Stimulated activated CD8-positive, alpha-beta memory T cell treated with anti-CD3 and anti-CD28 coated beads, Interleukin-4, amount 100 ng/mL, for 1 hour (primary cell): Measurements from ENCODE around the gene ACTR5.

Experiments
- DNase-seq, 2 donors: peaks; one replicate each; pipeline ENCODE4 v3.0.0-alpha.2; 2020; ENCODE audit warnings: low read depth in 2 of 2, low spot score in 1 of 2

Gene ACTR5

GRCh38 chr20:38728911-38729642, 19.2 kb upstream of the ACTR5 start:
- DNase-seq = no peak

GRCh38 chr20:38729767-38730166, 18.5 kb upstream of the ACTR5 start:
- DNase-seq = no peak

- no peak for DNase-seq
These were observed 17.9 kb upstream of the ACTR5 start for GRCh38 chr20:38730167-38730988.

GRCh38 chr20:38730989-38731737, 17.1 kb upstream of the ACTR5 start:
- DNase-seq = peak; percentile 58 to 64

- no peak for DNase-seq
These were observed 16.5 kb upstream of the ACTR5 start for GRCh38 chr20:38731738-38732113.

- no peak for DNase-seq
These were observed 15.3 kb upstream of the ACTR5 start for GRCh38 chr20:38732981-38733380.

- DNase-seq = no peak
These were observed 13.1 kb upstream of the ACTR5 start for GRCh38 chr20:38735172-38735571.

GRCh38 chr20:38737887-38738286, 10.4 kb upstream of the ACTR5 start:
- no peak for DNase-seq

GRCh38 chr20:38745757-38746156, 2.5 kb upstream of the ACTR5 start:
- no peak for DNase-seq

GRCh38 chr20:38747495-38748096, 664 bp upstream of the ACTR5 start:
- DNase-seq = no peak

GRCh38 chr20:38748861-38749149, 545 bp downstream of the ACTR5 start:
- DNase-seq = no peak

- no peak for DNase-seq
These were observed 3.2 kb downstream of the ACTR5 start for GRCh38 chr20:38751360-38751976.

- no peak for DNase-seq
These were observed 3.8 kb downstream of the ACTR5 start for GRCh38 chr20:38752029-38752428.

- DNase-seq = no peak
These were observed 6.7 kb downstream of the ACTR5 start for GRCh38 chr20:38754924-38755323.

GRCh38 chr20:38755324-38755910, 7.2 kb downstream of the ACTR5 start:
- no peak for DNase-seq

- DNase-seq = no peak
These were observed 9.0 kb downstream of the ACTR5 start for GRCh38 chr20:38757145-38757775.

- DNase-seq = no peak
These were observed 10.8 kb downstream of the ACTR5 start for GRCh38 chr20:38759106-38759505.

- no peak for DNase-seq
These were observed 12.7 kb downstream of the ACTR5 start for GRCh38 chr20:38760978-38761377.

GRCh38 chr20:38762174-38762573, 13.9 kb downstream of the ACTR5 start:
- no peak for DNase-seq

GRCh38 chr20:38763616-38764015, 15.4 kb downstream of the ACTR5 start:
- DNase-seq = no peak
